Measurements from ENCODE around the gene KRT83. TPM values are rescaled to one million over a fixed set of nuclear protein-coding genes. Genes with fewer than 3 reads are reported as not detected.

KRT83 gene
- total RNA-seq, 4 donors from 2014 or later = not detected

DNA sequence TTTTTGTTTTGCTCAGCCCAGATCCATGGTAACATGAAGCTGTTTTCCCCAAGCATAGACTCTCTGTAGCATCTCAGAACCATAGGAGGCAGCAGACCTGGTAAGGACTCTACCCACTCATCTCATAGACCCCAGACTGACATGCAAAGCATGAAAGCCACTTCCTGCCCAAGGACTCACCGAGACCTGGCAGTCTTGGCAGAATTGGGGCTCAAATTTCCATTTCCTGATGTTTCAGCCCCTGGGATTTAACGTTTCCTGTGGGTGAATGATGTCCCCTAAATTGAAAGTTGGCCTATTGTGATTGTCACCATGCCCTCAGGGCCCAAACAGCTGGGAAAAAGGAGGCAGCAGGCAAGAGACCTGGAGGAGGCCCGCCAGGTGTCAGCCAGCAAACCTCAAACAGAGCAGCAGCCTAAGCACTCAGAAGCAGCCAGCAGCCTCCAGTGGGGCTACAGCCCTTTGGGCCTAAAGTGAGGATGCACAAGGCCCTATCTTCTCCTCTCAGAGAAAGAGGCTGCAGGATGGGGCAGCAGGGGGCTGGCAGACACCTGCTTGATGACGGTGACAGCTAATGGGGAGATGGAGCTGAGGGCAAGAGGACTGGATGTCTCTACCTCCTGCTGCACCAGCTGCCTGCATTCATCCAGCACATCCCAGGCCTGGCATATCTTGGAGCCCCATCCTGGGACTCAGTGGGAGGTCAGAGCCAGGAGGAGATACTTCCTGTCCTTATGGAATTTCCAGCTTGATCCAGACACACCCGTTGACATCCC lies 37.6 kb upstream of the KRT83 start:
- H3K4me3 ChIP-seq = no peak overlapping the region
- H3K4me1 ChIP-seq = peaks cover 0 to 5% (median 0%) of the 10 kb centered on the region in 4 donors
- no peaks in the 10 kb centered on the region for H3K36me3 ChIP-seq
- TF ChIP-seq, protein P1, sequence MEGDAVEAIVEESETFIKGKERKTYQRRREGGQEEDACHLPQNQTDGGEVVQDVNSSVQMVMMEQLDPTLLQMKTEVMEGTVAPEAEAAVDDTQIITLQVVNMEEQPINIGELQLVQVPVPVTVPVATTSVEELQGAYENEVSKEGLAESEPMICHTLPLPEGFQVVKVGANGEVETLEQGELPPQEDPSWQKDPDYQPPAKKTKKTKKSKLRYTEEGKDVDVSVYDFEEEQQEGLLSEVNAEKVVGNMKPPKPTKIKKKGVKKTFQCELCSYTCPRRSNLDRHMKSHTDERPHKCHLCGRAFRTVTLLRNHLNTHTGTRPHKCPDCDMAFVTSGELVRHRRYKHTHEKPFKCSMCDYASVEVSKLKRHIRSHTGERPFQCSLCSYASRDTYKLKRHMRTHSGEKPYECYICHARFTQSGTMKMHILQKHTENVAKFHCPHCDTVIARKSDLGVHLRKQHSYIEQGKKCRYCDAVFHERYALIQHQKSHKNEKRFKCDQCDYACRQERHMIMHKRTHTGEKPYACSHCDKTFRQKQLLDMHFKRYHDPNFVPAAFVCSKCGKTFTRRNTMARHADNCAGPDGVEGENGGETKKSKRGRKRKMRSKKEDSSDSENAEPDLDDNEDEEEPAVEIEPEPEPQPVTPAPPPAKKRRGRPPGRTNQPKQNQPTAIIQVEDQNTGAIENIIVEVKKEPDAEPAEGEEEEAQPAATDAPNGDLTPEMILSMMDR (IDR thresholded peaks at IDR 0.05) = no peak
- TF ChIP-seq POLR2A (IDR thresholded peaks at IDR 0.05) (no peak), EP300 (IDR thresholded peaks at IDR 0.05) (no peak)
- 75 to 77% methylated on average over 4 to 5 of the region's 5 CpGs for WGBS, 2 donors
- no peaks in the 10 kb centered on the region for H3K9me3 ChIP-seq
- no peak overlapping the region for H3K27ac ChIP-seq
- peaks cover 0 to 4% of the 10 kb centered on the region in 2 donors for H3K27me3 ChIP-seq
- DNase-seq (ENCODE audit: low spot score in 2 of 2) = no peak

DNA sequence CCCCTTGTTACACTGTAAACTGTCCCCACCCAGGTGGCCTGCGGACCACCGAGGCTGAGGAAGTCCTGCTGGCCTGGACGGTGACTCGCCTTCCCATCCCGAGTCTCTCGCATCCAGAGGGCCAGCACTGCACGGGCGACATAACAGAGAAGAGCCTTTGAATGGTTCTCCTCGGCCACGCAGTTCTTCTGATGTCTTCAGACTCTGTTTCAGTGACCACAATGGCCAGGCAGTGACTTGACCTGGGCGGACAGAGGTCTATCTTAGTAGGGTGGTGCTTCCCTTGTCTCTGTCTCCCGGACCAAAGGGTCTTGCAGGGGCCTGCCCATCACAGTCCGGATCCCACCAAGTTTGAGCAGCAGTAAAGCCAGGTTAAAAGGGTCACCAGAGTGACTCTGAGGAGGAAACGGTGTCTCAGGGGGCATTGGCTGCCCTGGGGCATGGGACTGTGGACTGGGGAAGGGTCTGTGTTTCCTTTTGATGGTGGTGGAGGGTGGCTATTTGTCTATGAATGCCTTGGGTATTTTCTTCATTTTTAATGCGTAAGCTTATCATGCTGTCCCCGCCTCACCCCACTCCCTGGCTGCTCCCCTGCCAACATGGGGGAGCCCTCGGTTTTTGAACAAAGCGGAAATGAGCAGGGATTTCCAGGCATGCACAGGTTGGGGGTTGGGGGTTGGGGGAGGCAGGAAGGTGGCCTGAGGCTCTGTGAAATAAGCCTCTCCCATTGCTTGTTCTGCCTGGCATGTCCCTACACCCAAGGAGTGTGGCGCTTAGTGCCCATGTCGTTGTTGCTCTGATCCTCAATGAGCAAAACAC lies 35.8 kb upstream of the KRT83 start:
- Histone ChIP-seq H3K4me1 (peaks cover 0 to 13% (median 2%) of the 10 kb centered on the region in 4 donors), H3K9me3 (no peaks in the 10 kb centered on the region), H3K27ac (no peak overlapping the region), H3K4me3 (no peak overlapping the region), H3K36me3 (no peaks in the 10 kb centered on the region), H3K27me3 (peaks cover 0 to 4% of the 10 kb centered on the region in 2 donors)
- no peak for DNase-seq (ENCODE audit: low spot score in 2 of 2)
- WGBS, 2 donors = 87 to 90% methylated on average over 20 of the region's 20 CpGs
- TF ChIP-seq, protein P1 (IDR thresholded peaks at IDR 0.05) = no peak
- TF ChIP-seq POLR2A (IDR thresholded peaks at IDR 0.05) (no peak), EP300 (IDR thresholded peaks at IDR 0.05) (no peak)

DNA sequence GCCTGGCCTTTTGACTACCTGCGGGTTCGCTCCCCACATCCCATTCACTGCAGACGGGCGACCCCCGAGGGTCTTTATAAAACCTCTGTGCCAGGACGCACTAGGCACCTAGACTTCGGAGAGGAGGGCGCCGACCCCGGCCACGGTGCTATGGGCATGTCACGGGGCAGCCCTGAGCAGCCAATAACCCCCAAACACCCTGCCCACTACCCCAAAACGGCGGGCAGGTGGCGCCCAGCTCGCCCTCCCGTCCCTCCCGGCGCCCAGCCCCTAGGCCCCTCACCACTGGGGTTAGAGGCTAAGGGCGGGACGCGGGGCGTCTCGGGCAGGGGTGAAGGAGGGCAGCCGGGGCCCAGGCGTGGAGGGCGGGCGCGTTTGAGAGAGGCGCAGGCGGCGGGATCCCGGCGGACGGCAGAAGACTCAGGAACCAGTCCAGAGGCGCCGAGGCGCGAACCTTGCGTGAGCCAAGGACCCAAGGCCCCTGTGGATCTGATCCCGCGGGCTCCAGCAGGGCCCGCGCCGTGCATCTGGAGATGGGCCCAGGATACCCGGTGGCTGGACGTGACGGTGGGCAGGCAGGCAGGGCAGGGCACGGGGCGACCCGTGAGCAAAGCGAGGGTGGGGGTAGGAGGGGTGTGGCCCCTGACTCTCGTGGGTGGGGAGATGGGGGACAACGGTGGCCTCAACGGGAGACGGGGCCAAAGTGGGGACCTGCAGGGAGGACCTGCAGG lies 35.0 kb upstream of the KRT83 start:
- Histone ChIP-seq H3K27ac (no peak overlapping the region), H3K36me3 (no peaks in the 10 kb centered on the region), H3K4me3 (no peak overlapping the region), H3K9me3 (no peaks in the 10 kb centered on the region), H3K4me1 (peaks cover 0 to 18% (median 5%) of the 10 kb centered on the region in 4 donors), H3K27me3 (peaks cover 0 to 8% of the 10 kb centered on the region in 2 donors)
- 90 to 93% methylated on average over 44 to 56 of the region's 56 CpGs for WGBS, 2 donors
- TF ChIP-seq POLR2A (IDR thresholded peaks at IDR 0.05) = no peak
- TF ChIP-seq, protein P1 (IDR thresholded peaks at IDR 0.05) = no peak
- TF ChIP-seq EP300 (IDR thresholded peaks at IDR 0.05) = no peak
- no peak for DNase-seq (ENCODE audit: low spot score in 2 of 2)

DNA sequence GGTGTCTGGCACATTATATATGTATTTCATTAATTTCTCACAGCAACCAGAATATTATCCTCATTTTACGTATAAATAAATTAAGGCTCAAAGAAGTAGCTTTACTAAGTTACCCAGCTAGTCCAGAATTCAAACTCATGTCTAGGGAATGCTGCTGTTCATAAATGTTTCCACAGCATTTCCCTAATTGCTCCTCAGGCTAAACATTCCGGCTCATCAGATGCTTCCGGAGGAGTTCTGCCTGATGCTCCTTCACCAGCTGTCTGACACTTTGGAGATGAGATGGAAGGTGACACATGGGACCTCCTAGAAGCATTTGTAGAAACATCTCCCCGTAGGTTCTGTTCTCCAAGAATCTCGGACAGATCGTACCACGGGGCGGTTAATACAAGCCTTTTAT lies 34.0 kb upstream of the KRT83 start:
- no peak for TF ChIP-seq EP300 (IDR thresholded peaks at IDR 0.05)
- TF ChIP-seq, protein P1 (IDR thresholded peaks at IDR 0.05) = no peak
- no peak for TF ChIP-seq POLR2A (IDR thresholded peaks at IDR 0.05)
- no peak for DNase-seq (ENCODE audit: low spot score in 2 of 2)
- no peak overlapping the region for H3K27ac ChIP-seq
- H3K9me3 ChIP-seq = no peaks in the 10 kb centered on the region
- H3K4me1 ChIP-seq = peaks cover 0 to 18% (median 6%) of the 10 kb centered on the region in 4 donors
- H3K27me3 ChIP-seq = peaks cover 0 to 8% of the 10 kb centered on the region in 2 donors
- no peaks in the 10 kb centered on the region for H3K36me3 ChIP-seq
- WGBS, 2 donors = 89 to 91% methylated on average over 8 of the region's 8 CpGs
- H3K4me3 ChIP-seq = no peak overlapping the region

Measured in tibial nerve (tissue), 4 donors.